HK-2 (cell line): ENCODE data around the gene THSD7A.
"Not testable (repeated sequence)": the region's sequence is repeated elsewhere in the genome, so short reads cannot be mapped to it uniquely, and the experiment has no call there.

ENCODE experiments used
- DNase-seq: peaks from one replicate; pipeline ENCODE4 v3.0.0-alpha.2; 2018; ENCODE audit not compliant: unreplicated experiment

THSD7A gene

GRCh38 chr7:11457419-11457818 lies 374.6 kb downstream of the THSD7A start:
- DNase-seq: no peak

GRCh38 chr7:11456574-11456973 lies 375.4 kb downstream of the THSD7A start:
- no peak for DNase-seq

GRCh38 chr7:11452476-11452875 lies 379.5 kb downstream of the THSD7A start:
- no peak for DNase-seq

- no peak for DNase-seq
Observed at GRCh38 chr7:11450281-11450680, 381.7 kb downstream of the THSD7A start.

GRCh38 chr7:11449316-11449715 lies 382.7 kb downstream of the THSD7A start:
- DNase-seq: no peak

GRCh38 chr7:11448323-11448722 lies 383.7 kb downstream of the THSD7A start:
- no peak for DNase-seq

GRCh38 chr7:11447106-11447505 lies 384.9 kb downstream of the THSD7A start:
- no peak for DNase-seq

- not testable (repeated sequence) for DNase-seq
Observed at GRCh38 chr7:11443934-11444333, 388.1 kb downstream of the THSD7A start.

- no peak for DNase-seq
Observed at GRCh38 chr7:11437994-11438393, 394.0 kb downstream of the THSD7A start.

GRCh38 chr7:11436773-11437524 lies 395.0 kb downstream of the THSD7A start:
- no peak for DNase-seq

GRCh38 chr7:11436316-11436715 lies 395.7 kb downstream of the THSD7A start:
- no peak for DNase-seq

GRCh38 chr7:11434366-11434765 lies 397.6 kb downstream of the THSD7A start:
- no peak for DNase-seq

- DNase-seq: no peak
Observed at GRCh38 chr7:11430841-11431240, 401.2 kb downstream of the THSD7A start.

GRCh38 chr7:11430112-11430511 lies 401.9 kb downstream of the THSD7A start:
- DNase-seq: no peak

- no peak for DNase-seq
Observed at GRCh38 chr7:11428877-11429581, 403.0 kb downstream of the THSD7A start.

GRCh38 chr7:11427686-11428273 lies 404.2 kb downstream of the THSD7A start:
- DNase-seq: no peak

- DNase-seq: no peak
Observed at GRCh38 chr7:11424006-11424405, 408.0 kb downstream of the THSD7A start.

GRCh38 chr7:11420049-11420448 lies 411.9 kb downstream of the THSD7A start:
- DNase-seq: no peak

- DNase-seq: no peak
Observed at GRCh38 chr7:11416641-11417458, 415.1 kb downstream of the THSD7A start.

GRCh38 chr7:11415101-11415500 lies 416.9 kb downstream of the THSD7A start:
- no peak for DNase-seq

GRCh38 chr7:11413901-11414300 lies 418.1 kb downstream of the THSD7A start:
- DNase-seq: no peak

- no peak for DNase-seq
Observed at GRCh38 chr7:11412036-11412435, 420.0 kb downstream of the THSD7A start.
